ENCODE measurements around the gene AKT1S1.
A peak's percentile ranks its signal among the peaks of the same experiment; 100 is the strongest.
"Not testable (repeated sequence)": the region's sequence is repeated elsewhere in the genome, so short reads cannot be mapped to it uniquely, and the experiment has no call there.

AKT1S1 gene

GRCh38 chr19:49877020-49877878 is at the start of gene AKT1S1, which contains the start of gene TBC1D17:
Gene AKT1S1, minus strand, starts transcription at chr19:49877355. Its CDS starts 4,060 bp downstream, at chr19:49873295.
Gene TBC1D17, plus strand, starts transcription at chr19:49877702. Its CDS starts 22 bp downstream, at chr19:49877724.
- peak; percentile 98 for DNase-seq

DNA sequence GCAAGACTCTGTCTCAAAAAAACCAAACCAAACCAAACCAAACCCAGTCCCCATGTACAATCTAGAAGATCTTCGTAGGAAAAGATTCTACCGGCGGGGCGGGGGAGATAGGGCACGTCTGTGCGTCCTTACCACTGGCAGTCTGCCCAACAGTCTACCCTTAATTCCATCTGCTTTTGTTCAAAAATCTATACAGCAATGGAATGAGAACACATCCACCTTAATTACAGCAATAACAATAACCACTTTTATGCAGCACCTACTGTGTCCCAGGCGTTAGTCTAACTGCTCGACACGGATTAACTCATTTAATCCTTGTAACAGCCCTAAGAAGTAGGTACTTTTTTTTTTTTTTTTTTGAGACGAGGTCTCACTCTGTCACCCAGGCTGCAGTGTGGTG is 49.4 kb upstream of the AKT1S1 start:
- no peak for DNase-seq

DNA sequence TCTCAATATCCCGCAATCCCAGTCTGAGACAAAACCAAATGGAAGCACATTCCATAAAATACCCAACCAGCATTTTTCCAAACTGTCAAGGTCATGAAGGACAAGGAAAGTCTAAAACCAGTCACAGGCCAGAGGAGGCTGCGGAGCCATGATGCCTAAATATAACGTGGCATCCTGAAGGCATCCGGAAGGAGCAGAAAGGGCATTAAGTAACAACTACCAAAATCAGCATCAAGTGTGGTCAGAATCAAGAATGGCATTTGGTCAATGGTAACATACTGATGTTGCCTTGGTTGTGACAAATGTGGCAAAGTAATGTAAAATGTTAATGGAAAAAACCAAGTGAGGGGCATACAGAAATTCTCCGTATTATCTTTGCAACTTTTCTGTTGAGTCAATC is 48.3 kb upstream of the AKT1S1 start:
- no peak for DNase-seq

DNA sequence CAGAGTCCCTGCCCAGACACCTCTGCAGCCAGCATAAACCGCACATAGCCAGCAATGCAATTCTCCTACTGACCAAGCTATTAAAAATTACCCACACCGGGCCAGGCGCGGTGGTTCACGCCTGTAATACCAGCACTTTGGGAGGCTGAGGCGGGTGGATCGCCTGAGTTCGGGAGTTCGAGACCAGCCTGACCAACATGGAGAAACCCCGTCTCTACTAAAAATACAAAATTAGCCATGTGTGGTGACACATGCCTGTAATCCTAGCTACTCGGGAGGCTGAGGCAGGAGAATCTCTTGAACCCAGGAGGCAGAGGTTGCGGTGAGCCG is 47.7 kb upstream of the AKT1S1 start:
- DNase-seq = not testable (repeated sequence)

- no peak for DNase-seq
These were observed 47.1 kb upstream of the AKT1S1 start for GRCh38 chr19:49924004-49924880.

GRCh38 chr19:49923055-49924003 is 46.2 kb upstream of the AKT1S1 start:
- no peak for DNase-seq

GRCh38 chr19:49921871-49922795 is 45.0 kb upstream of the AKT1S1 start:
- no peak for DNase-seq

GRCh38 chr19:49920624-49921363 is 43.6 kb upstream of the AKT1S1 start:
- no peak for DNase-seq

GRCh38 chr19:49918089-49918488 is 40.9 kb upstream of the AKT1S1 start:
- DNase-seq = no peak

DNA sequence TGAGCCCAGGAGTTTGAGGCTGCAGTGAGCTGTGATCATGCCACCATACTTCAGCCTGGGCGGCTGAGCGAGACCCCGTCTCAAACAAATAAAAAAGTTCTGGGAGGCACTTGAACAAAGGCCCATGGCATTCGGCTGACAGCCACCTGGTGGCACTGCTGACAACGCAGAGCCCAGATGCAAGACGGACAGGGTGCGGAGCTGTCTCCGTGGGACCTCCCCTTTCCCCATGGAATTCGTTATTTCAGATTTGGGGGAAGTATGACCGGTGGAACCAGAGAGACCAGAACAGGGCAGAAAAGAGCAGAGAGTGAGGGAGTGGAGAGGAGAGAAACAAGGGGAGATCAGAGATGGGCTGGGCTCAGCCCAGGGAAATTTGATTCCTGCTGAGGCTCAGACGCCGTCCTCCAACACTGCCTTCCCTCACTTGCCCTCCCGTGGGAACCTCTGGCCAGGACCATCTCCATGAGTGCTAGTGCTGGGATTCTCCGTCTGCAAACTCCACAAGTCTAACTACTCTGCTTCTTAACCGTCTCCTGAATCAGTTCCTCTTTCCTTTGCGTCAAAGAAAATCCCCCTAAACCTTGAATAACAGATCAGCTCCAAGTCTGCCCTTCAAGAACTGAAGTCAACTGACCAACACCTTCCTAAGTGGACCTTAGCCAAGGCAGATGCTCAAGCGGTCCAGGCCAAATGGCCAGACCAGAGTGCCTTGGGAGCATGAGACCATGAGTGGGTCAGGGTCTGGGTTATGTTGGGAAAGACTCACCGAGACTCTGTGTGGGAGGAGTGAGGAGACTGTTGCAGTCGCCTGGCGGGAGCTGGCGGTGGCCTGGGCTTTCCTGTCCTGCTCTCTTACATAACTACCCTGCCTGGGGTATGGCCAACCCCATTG is 39.9 kb upstream of the AKT1S1 start:
- DNase-seq = no peak

DNA sequence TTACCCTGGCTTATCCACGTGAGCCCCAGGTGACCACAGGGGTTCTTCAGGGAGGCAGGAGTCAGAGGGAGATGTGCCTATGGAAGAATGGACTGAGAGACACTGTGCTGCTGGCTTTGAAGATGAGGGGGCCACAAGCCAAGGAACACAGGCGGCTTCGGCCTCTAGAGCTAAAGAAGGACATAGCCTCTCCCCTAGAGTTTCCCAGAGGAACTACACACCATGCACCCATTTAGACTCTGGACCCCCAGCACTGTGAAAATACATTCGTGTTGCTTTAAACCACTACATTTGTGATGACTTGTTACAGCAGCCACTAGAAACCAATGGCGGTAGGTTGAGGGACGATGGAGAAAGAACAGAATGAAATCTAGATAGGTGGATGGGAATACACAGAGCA is 38.1 kb upstream of the AKT1S1 start:
- no peak for DNase-seq

GRCh38 chr19:49913720-49914119 is 36.6 kb upstream of the AKT1S1 start:
- no peak for DNase-seq

- no peak for DNase-seq
These were observed 36.0 kb upstream of the AKT1S1 start for GRCh38 chr19:49912965-49913685.

- DNase-seq = peak; percentile 57
These were observed 34.4 kb upstream of the AKT1S1 start for GRCh38 chr19:49911381-49912145.

DNA sequence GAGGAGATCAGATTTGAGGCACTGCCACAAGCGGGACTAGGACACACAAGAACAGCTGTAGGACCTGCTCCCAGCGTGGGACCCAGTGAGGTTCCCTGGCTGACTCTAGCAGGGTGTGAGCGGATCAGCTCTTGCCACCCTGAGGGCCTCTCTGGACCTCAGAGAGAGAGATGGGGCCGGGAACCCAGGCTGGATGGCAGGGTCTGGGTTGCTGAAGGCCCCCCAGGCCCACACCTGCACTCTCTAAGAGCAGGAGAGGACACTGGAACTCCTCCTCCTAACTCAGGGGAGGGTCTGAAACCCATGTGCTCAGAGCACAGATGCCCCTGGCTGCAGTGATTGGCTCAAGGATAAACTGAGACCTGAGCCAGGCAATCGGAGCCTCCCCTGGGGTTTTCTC is 33.0 kb upstream of the AKT1S1 start:
- no peak for DNase-seq

DNA sequence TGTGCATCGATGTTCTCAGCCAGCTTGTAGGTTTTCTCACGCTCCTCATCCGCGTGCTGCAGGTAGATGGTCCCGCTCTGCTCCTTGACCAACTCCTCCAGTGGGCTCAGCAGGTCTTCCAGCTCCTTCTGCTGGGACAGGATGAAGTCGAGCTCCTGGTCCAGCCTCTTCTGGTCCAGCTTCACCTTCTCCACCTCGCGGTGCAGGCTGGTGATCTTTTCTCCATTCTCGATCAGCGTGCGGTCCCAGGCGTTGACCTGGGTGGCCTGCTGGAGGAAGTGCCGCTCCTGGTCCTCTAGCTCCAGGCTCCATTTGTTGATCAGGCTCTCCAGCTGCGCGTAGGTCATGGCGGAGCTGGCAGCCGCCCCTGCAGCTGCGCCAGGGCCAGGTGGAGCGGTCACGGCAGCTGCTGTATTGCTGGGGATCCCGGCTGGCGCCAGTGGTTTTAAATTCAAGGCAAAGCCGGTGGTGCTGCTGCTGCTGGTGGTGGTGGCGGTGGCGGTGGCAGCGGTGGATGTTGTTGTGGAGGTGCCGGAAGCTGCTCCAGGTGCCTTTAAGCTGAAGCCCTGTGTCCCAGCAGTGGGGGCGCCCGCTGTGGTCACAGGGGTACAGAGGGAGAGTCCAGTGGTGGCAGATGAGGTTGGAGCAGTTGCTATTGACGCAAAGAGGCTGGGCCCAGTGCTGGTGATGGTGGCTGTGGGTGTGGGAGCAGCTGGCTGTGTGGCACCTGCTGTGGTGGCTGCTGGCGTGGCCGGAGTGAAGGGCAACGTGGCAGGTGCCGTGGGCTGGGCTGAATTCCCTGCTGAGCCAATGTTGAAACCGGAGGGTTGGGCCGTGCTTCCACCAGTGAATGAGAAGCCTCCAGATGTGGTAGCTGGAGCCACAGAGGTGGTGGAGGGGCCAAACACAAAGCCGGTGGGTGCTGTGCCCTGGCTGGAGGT is 31.6 kb upstream of the AKT1S1 start:
- no peak for DNase-seq

All from stimulated activated CD4-positive, alpha-beta T cell treated with anti-CD3 and anti-CD28 coated beads, Interleukin-15, amount 100 ng/mL, for 24 hours (primary cell).